H1 (cell line): ENCODE data around the gene RRM1. TPM values are rescaled to one million over a fixed set of nuclear protein-coding genes. Genes with fewer than 3 reads are reported as not detected.

Experiments used
- CTCF ChIA-PET: fragments of 300-600 bp; sonication (Branson Sonifier 250); formaldehyde crosslinking; loops from one replicate; lab custom pipeline; 2021; ENCODE audit not compliant: partially characterized antibody; lab: Charles Lee
- POLR2A ChIA-PET: fragments of 300-600 bp; sonication (Branson Sonifier 250); formaldehyde crosslinking; loops from one replicate; lab custom pipeline; 2021; ENCODE audit warnings: inconsistent platforms; ENCODE audit not compliant: partially characterized antibody; lab: Charles Lee
- DNase-seq, 2 experiments: peaks; one replicate each; pipeline versions ENCODE4 v3.0.0 to v3.0.0-alpha.2; 2010 to 2022; ENCODE audit warnings: low spot score in 2 of 2, low read depth in 1 of 2, mixed read lengths in 1 of 2
- FAIRE-seq: peaks from 2 replicates; lab custom pipeline; 2011; peaks lifted over from hg19 to GRCh38; lab: Jason Lieb, UNC
- H2AFZ ChIP-seq: 2 replicates; pipeline ENCODE4 v1.8.1; 2012; ENCODE audit warnings: low read length, inconsistent platforms
- H2AK5ac ChIP-seq: 2 replicates; pipeline ENCODE4 v1.6.1; 2013; ENCODE audit warnings: low read depth, low read length
- H2BK120ac ChIP-seq: replicated peaks from 2 replicates; pipeline ENCODE3; 2013; ENCODE audit warnings: low read depth, low read length, inconsistent platforms
- H2BK12ac ChIP-seq: 2 replicates; pipeline ENCODE4 v1.6.1; 2013; ENCODE audit warnings: low read depth, low read length
- H2BK15ac ChIP-seq: 2 replicates; pipeline ENCODE4 v1.6.1; 2013; ENCODE audit warnings: low read length
- H2BK20ac ChIP-seq: 2 replicates; pipeline ENCODE4 v1.6.1; 2013; ENCODE audit warnings: low read length
- H2BK5ac ChIP-seq: 2 replicates; pipeline ENCODE4 v1.6.1; 2013; ENCODE audit warnings: low read depth, low read length
- H3K14ac ChIP-seq: 2 replicates; pipeline ENCODE4 v1.6.1; 2013; ENCODE audit warnings: inconsistent platforms; ENCODE audit not compliant: insufficient read length
- H3K18ac ChIP-seq: 2 replicates; pipeline ENCODE4 v1.6.1; 2013; ENCODE audit warnings: low read length; ENCODE audit errors: extremely low read depth
- H3K23ac ChIP-seq: 2 replicates; pipeline ENCODE4 v1.6.1; 2013; ENCODE audit warnings: inconsistent platforms; ENCODE audit not compliant: insufficient read length
- H3K23me2 ChIP-seq: 2 replicates; pipeline ENCODE4 v1.6.1; 2013; ENCODE audit warnings: low read depth, low read length
- H3K27ac ChIP-seq: 2 replicates; pipeline ENCODE4 v1.6.1; 2011; ENCODE audit warnings: low read depth, low read length, inconsistent platforms
- H3K27me3 ChIP-seq, 4 experiments: replicated peaks in 1 of 4; 1 replicate in 1 of 4; 2 replicates in 3 of 4; pipeline versions ENCODE4 v1.6.1 to v1.8.1; 2011 to 2013; ENCODE audit warnings: low read length in 3 of 4, mild to moderate bottlenecking in 3 of 4, inconsistent platforms in 2 of 4, mixed read lengths in 2 of 4, moderate library complexity in 1 of 4; ENCODE audit not compliant: control insufficient read depth in 3 of 4, insufficient read depth in 3 of 4; ENCODE audit errors: extremely low read depth in 1 of 4
- H3K36me3 ChIP-seq, 4 experiments: 2 replicates each; pipeline versions ENCODE4 v1.6.1 to v1.8.1; 2011 to 2013; ENCODE audit warnings: mild to moderate bottlenecking in 4 of 4, low read length in 3 of 4, moderate library complexity in 2 of 4, control low read depth in 1 of 4, inconsistent platforms in 1 of 4; ENCODE audit not compliant: insufficient read depth in 4 of 4, control insufficient read depth in 2 of 4
- H3K4ac ChIP-seq: replicated peaks from 2 replicates; pipeline ENCODE3; 2013; ENCODE audit warnings: low read length, low read depth, mixed read lengths, inconsistent platforms; ENCODE audit not compliant: insufficient read length
- H3K4me1 ChIP-seq, 4 experiments: replicated peaks in 1 of 4; 1 replicate in 1 of 4; 2 replicates in 3 of 4; pipeline versions ENCODE4 v1.6.1 to v1.8.1; 2011 to 2013; ENCODE audit warnings: low read length in 3 of 4, inconsistent platforms in 2 of 4, mixed read lengths in 1 of 4; ENCODE audit not compliant: insufficient read depth in 4 of 4, control insufficient read depth in 3 of 4
- H3K4me2 ChIP-seq, 2 experiments: 2 replicates each; pipeline versions ENCODE4 v1.6.1 to v1.8.1; 2011 to 2013; ENCODE audit warnings: low read depth in 2 of 2, low read length in 2 of 2, control low read depth in 1 of 2, inconsistent platforms in 1 of 2, mild to moderate bottlenecking in 1 of 2; ENCODE audit not compliant: insufficient read depth in 1 of 2
- H3K4me3 ChIP-seq, 4 experiments: fragments of 200-600, 300-600 bp in 1 of 4; sonication (generic), shearing (Covaris generic), sonication (Bioruptor Twin) in 1 of 4; 2 replicates each; pipeline versions ENCODE4 v1.5.1 to v1.8.1; 2011 to 2016; ENCODE audit warnings: low read length in 4 of 4, low read depth in 3 of 4, control low read depth in 2 of 4, inconsistent platforms in 2 of 4, mild to moderate bottlenecking in 2 of 4, mixed read lengths in 1 of 4, moderate library complexity in 1 of 4; ENCODE audit not compliant: insufficient read depth in 2 of 4; ENCODE audit errors: extremely low read depth in 1 of 4
- H3K56ac ChIP-seq: replicated peaks from 2 replicates; pipeline ENCODE3; 2013; ENCODE audit warnings: low read depth, mild to moderate bottlenecking, mixed read lengths, low read length, inconsistent platforms; ENCODE audit not compliant: insufficient read length
- H3K79me1 ChIP-seq: 2 replicates; pipeline ENCODE4 v1.6.1; 2013; ENCODE audit warnings: low read depth, low read length, control low read depth
- H3K79me2 ChIP-seq, 2 experiments: 2 replicates each; pipeline versions ENCODE4 v1.6.1 to v1.8.1; 2012 to 2013; ENCODE audit warnings: low read length in 2 of 2, mild to moderate bottlenecking in 2 of 2, inconsistent platforms in 1 of 2; ENCODE audit not compliant: insufficient read depth in 2 of 2, control insufficient read depth in 1 of 2
- H3K9ac ChIP-seq, 4 experiments: replicated peaks in 1 of 4; 1 replicate in 1 of 4; 2 replicates in 3 of 4; pipeline versions ENCODE4 v1.6.1 to v1.8.1; 2011 to 2013; ENCODE audit warnings: low read depth in 3 of 4, low read length in 3 of 4, control low read depth in 2 of 4, mild to moderate bottlenecking in 2 of 4, moderate library complexity in 2 of 4, inconsistent platforms in 1 of 4; ENCODE audit errors: extremely low read depth in 1 of 4
- H3K9me3 ChIP-seq, 2 experiments: 2 replicates each; pipeline versions ENCODE4 v1.6.1 to v1.8.1; 2012 to 2013; ENCODE audit warnings: mild to moderate bottlenecking in 2 of 2, moderate library complexity in 2 of 2, control low read depth in 1 of 2, inconsistent platforms in 1 of 2, low read depth in 1 of 2, low read length in 1 of 2, mixed read lengths in 1 of 2; ENCODE audit not compliant: insufficient read depth in 2 of 2
- H4K20me1 ChIP-seq, 2 experiments: replicated peaks in 1 of 2; 2 replicates each; pipeline versions ENCODE3 to v1.8.1; 2011 to 2013; ENCODE audit warnings: inconsistent platforms in 2 of 2, low read length in 2 of 2, mild to moderate bottlenecking in 1 of 2; ENCODE audit not compliant: insufficient read depth in 2 of 2, control insufficient read depth in 1 of 2
- H4K5ac ChIP-seq: 2 replicates; pipeline ENCODE4 v1.6.1; 2013; ENCODE audit warnings: low read length, low read depth, mixed read lengths, inconsistent platforms; ENCODE audit not compliant: insufficient read length
- H4K8ac ChIP-seq: 2 replicates; pipeline ENCODE4 v1.8.0; 2013; ENCODE audit warnings: mild to moderate bottlenecking, moderate library complexity, low read length, inconsistent platforms; ENCODE audit not compliant: insufficient read depth; ENCODE audit errors: extremely low read depth
- H4K91ac ChIP-seq: replicated peaks from 2 replicates; pipeline ENCODE3; 2013; ENCODE audit warnings: low read length, mixed read lengths, inconsistent platforms; ENCODE audit not compliant: insufficient read length
- ATF3 ChIP-seq: IDR thresholded peaks from 2 replicates; pipeline ENCODE4 v1.6.1; 2011; ENCODE audit warnings: low read depth, mild to moderate bottlenecking, low read length; ENCODE audit not compliant: insufficient read depth
- CHD1 ChIP-seq: IDR thresholded peaks from 2 replicates; pipeline ENCODE4 v1.6.1; 2012; ENCODE audit warnings: low read depth, low read length, improper control_type of control experiment
- E2F6 ChIP-seq: IDR thresholded peaks from 2 replicates; pipeline ENCODE4 v1.6.1; 2012; ENCODE audit warnings: inconsistent platforms
- GABPA ChIP-seq: IDR thresholded peaks from 2 replicates; pipeline ENCODE4 v1.6.1; 2011; ENCODE audit warnings: mild to moderate bottlenecking, low read length, moderate library complexity, borderline replicate concordance; ENCODE audit not compliant: insufficient read depth
- HDAC2 ChIP-seq, 2 experiments: fragments of 300-600 bp in 1 of 2; sonication (generic) in 1 of 2; IDR thresholded peaks; 2 replicates each; pipeline ENCODE4 v1.6.1; 2011 to 2012; ENCODE audit warnings: low read depth in 2 of 2, low read length in 2 of 2, mild to moderate bottlenecking in 2 of 2, moderate library complexity in 2 of 2, borderline replicate concordance in 1 of 2, inconsistent platforms in 1 of 2
- NANOG ChIP-seq: IDR thresholded peaks from 2 replicates; pipeline ENCODE4 v1.6.1; 2011; ENCODE audit warnings: low read length, low read depth, mild to moderate bottlenecking, inconsistent platforms; ENCODE audit not compliant: insufficient read depth, poor library complexity, severe bottlenecking
- POU5F1 ChIP-seq: IDR thresholded peaks from 2 replicates; pipeline ENCODE4 v1.6.1; 2011; ENCODE audit warnings: low read depth, mild to moderate bottlenecking, low read length, moderate library complexity
- TEAD4 ChIP-seq: IDR thresholded peaks from 2 replicates; pipeline ENCODE4 v1.6.1; 2012; ENCODE audit warnings: low read depth, low read length, inconsistent platforms, mixed read lengths
- ZNF274 ChIP-seq: IDR thresholded peaks from 2 replicates; pipeline ENCODE4 v1.7.0; 2012; ENCODE audit warnings: low read length, borderline replicate concordance; ENCODE audit errors: extremely low read depth
- WGBS, 2 experiments: shearing (Covaris generic) in 1 of 2; methylation state at CpG; one replicate each; pipeline versions ENCODE4 v1.1.6 to v1.1.7; 2013 to 2015; ENCODE audit warnings: low lambda C conversion rate in 2 of 2, mixed read lengths in 2 of 2, inconsistent platforms in 1 of 2, low coverage in 1 of 2, missing lambda C conversion rate in 1 of 2; ENCODE audit not compliant: insufficient replicate concordance in 2 of 2, insufficient coverage in 1 of 2, insufficient read length in 1 of 2; ENCODE audit errors: extremely low coverage in 1 of 2, missing lambda C conversion rate in 1 of 2; 5-methylcytosine and 5-hydroxymethylcytosine counted together
- polyA plus RNA-seq, 7 experiments: library from polyadenylated mRNA; depleted of rRNA in 3 of 7; stranded (reverse) in 5 of 7; unstranded in 2 of 7; fragments of >200 nt in 5 of 7; fragments of 200-250 nt in 2 of 7; gene quantifications; 1 replicate in 5 of 7; 2 replicates in 1 of 7; 4 replicates in 1 of 7; pipeline versions ENCODE4 v1.2.1 to v1.2.3, GENCODE V29; 2011 to 2013; ENCODE audit warnings: missing spikeins in 2 of 7, mixed read lengths in 2 of 7
- total RNA-seq: library from RNA; stranded (reverse); fragmentation: NEBNext Ultra II Directional; extraction: Animal tissue kit (Norgen Biotek cat#: 25700); gene quantifications from 2 replicates; pipeline ENCODE4 v1.2.1, GENCODE V29; 2021

RRM1 gene
- total and polyA plus RNA-seq, 2 of the 8 experiments (the other 6 are each of a cell fraction or from before 2014, with no cell fraction given): 63.6 to 126 TPM

- Histone ChIP-seq H4K91ac (no peak overlapping the region), H3K9ac (no peak overlapping the region), H3K23ac (no peak overlapping the region), H3K27me3 (0 out of 7 replicates have a peak, but pooled peaks cover 0 to 4% (median 0%) of the 10 kb centered on the region in 4 experiments), H3K4me2 (no peak overlapping the region), H3K4me3 (no peak overlapping the region), H2BK12ac (no peak overlapping the region), H3K18ac (no peak overlapping the region), H2BK5ac (no peak overlapping the region), H3K27ac (no peak overlapping the region), H3K36me3 (no peaks in the 10 kb centered on the region), H3K79me1 (no peaks in the 10 kb centered on the region), H3K9me3 (no peaks in the 10 kb centered on the region), H2AFZ (no peak overlapping the region), H3K4ac (no peak overlapping the region), H3K14ac (no peak overlapping the region), H2BK15ac (no peak overlapping the region), H2BK120ac (no peak overlapping the region), H2AK5ac (no peak overlapping the region), H3K23me2 (no peaks in the 10 kb centered on the region; the same call in 1 of the 2 replicates), H4K20me1 (no peaks in the 10 kb centered on the region), H4K5ac (no peak overlapping the region), H2BK20ac (no peak overlapping the region), H3K79me2 (no peaks in the 10 kb centered on the region), H3K4me1 (no peaks in the 10 kb centered on the region), H4K8ac (no peak overlapping the region), H3K56ac (no peak overlapping the region)
- 89% methylated on average over 4 of the region's 8 CpGs; no CpG with 5 or more reads in 1 of the 2 experiments for WGBS, 2 experiments
- FAIRE-seq (no peak), DNase-seq (no peak)
- ChIA-PET CTCF (interaction anchor here (1.0 to 7.0 kb wide), 2 partner anchors 14 to 45 kb away, joined by 4 to 57 read pairs; no protein-coding TSS in a partner anchor), POLR2A (no interaction called here)
- TF ChIP-seq GABPA (no peak), ZNF274 (no peak), E2F6 (no peak), ATF3 (no peak), HDAC2 (IDR thresholded peaks at IDR 0.05; ENCODE audit: borderline replicate concordance in 1 of 2, low read depth in 2 of 2, low read length in 2 of 2) (no peak), TEAD4 (no peak), NANOG (no peak), POU5F1 (no peak), CHD1 (no peak)
Measured at GRCh38 chr11:4086575-4087353, 7.8 kb upstream of the RRM1 start.
